GM08714 (cell line): Measurements from ENCODE around the gene SMAD1.

Source experiments
- H3K4me3 ChIP-seq: fragments of 200-500 bp; sonication (Bioruptor generic); 2 replicates; pipeline ENCODE4 v1.5.1; 2014; ENCODE audit warnings: mild to moderate bottlenecking, low read length, inconsistent platforms
- ZNF274 ChIP-seq: IDR thresholded peaks from 2 replicates; pipeline ENCODE4 v1.6.1; 2012; ENCODE audit warnings: mild to moderate bottlenecking, low read depth, low read length

The SMAD1 gene

DNA sequence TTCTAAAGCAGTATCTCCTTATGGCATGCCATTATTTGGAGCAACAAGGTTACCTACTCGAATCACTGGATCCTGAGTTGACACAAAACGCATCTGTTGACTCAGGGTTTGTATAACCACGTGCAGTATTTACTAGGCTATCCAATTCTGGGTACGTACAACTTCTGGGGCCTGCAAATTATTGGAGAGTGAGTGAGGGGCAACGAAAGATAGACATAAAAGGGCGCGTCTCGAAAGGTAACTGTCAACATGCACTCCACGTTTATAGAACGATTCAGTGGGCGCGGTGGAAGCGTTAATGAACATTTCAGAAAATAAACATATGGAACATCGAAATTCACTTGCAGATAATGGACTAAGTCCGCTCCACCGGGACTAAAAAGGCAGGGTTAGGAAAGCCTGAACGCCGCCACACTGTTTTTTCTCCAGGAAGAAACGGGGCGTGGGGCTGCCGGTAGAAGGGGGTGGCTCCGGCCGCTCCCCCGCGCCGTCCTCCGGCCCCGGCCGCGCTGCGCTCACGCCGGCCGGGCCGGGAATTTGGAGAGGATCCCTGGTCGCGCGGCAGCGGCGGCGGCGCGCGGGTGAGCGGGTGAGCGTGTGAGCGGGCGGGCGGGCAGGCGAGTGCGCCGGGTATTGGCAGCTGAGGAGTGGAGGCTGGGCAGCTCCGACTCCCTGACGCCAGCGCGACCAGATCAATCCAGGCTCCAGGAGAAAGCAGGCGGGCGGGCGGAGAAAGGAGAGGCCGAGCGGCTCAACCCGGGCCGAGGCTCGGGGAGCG, at the start of gene SMAD1:
Gene SMAD1, plus strand, starts transcription at position 690 of the 778 bp plus-strand sequence. CDS start 32,761 bp downstream, outside the sequence.
- no peak for TF ChIP-seq ZNF274
- peak within 1 kb of the TSS; percentile 97 for H3K4me3 ChIP-seq

- no peak for TF ChIP-seq ZNF274
- no peak overlapping the region for H3K4me3 ChIP-seq
Measured at GRCh38 chr4:145433684-145434083, 48.0 kb upstream of the SMAD1 start.

- no peak for TF ChIP-seq ZNF274
- no peak overlapping the region for H3K4me3 ChIP-seq
Measured at GRCh38 chr4:145435646-145436045, 46.0 kb upstream of the SMAD1 start.

DNA sequence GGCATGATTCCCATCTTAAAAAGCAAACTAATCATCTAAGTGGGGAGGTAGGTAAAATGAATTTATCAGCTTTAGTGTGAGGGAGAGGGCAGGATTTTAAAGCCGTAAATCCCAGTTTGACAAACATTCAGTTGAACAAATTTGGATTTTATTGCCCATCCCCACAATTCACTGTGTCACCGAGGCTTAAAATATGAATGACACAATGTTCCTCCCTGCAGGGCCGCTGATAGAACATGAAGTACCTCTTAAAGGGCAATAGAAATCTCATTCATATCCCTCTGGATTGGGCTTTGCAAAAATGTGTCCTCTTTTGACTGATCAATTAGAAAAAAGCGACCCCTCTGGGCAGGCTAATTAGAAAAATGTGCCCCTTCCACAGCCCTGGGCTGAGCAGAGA, 45.5 kb upstream of the SMAD1 start:
- no peak overlapping the region for H3K4me3 ChIP-seq

DNA sequence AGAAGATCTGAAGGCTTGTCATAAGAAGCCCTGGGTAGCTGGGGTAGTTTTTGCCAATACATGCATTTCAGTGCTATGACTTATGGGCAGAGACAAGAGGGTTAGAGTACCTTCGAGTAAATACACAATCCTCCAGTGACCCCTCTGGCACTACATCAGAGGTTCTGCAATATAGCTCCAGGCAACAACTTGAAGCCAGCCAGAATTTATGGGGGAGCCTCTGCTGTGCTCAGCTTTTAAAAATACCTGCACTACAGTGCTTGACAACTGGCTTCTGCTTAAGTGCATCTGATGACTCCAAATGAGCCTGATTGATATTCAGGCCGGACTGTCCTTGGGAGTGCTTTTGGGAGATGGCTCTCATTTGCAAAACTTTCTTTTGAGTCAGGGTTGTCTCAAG, 44.9 kb upstream of the SMAD1 start:
- no peak overlapping the region for H3K4me3 ChIP-seq
- no peak for TF ChIP-seq ZNF274

More for the DNA sequence above, 45.5 kb upstream of the SMAD1 start:
- no peak for TF ChIP-seq ZNF274

- TF ChIP-seq ZNF274 = no peak
- no peak overlapping the region for H3K4me3 ChIP-seq
Measured at GRCh38 chr4:145437466-145437865, 44.2 kb upstream of the SMAD1 start.

DNA sequence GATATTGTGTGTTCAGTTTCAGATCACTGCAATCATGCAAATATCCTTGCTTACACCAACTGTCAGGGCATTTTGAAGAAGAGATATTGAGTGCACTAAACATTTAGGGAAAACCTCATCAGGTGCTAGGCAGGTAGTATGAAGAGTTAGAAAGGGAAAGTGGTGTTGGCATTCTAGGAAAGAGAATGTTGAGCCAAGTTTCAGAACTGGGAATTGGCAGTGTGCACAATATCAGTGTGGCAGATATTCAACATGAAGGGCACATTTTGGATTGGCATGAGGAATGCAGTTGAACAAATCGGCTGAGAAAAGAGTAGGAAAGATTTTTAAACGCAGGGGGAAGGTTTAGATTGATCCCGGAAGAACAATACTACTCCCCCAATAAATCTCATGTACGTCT, 43.4 kb upstream of the SMAD1 start:
- TF ChIP-seq ZNF274 = no peak
- no peak overlapping the region for H3K4me3 ChIP-seq

GRCh38 chr4:145440292-145441007, 41.2 kb upstream of the SMAD1 start:
- TF ChIP-seq ZNF274 = no peak

GRCh38 chr4:145446184-145446583, 35.5 kb upstream of the SMAD1 start:
- no peak for TF ChIP-seq ZNF274
- no peak overlapping the region for H3K4me3 ChIP-seq

More at GRCh38 chr4:145440292-145441007, 41.2 kb upstream of the SMAD1 start:
- H3K4me3 ChIP-seq = no peak overlapping the region

GRCh38 chr4:145451895-145452294, 29.8 kb upstream of the SMAD1 start:
- no peak for TF ChIP-seq ZNF274
- no peak overlapping the region for H3K4me3 ChIP-seq

DNA sequence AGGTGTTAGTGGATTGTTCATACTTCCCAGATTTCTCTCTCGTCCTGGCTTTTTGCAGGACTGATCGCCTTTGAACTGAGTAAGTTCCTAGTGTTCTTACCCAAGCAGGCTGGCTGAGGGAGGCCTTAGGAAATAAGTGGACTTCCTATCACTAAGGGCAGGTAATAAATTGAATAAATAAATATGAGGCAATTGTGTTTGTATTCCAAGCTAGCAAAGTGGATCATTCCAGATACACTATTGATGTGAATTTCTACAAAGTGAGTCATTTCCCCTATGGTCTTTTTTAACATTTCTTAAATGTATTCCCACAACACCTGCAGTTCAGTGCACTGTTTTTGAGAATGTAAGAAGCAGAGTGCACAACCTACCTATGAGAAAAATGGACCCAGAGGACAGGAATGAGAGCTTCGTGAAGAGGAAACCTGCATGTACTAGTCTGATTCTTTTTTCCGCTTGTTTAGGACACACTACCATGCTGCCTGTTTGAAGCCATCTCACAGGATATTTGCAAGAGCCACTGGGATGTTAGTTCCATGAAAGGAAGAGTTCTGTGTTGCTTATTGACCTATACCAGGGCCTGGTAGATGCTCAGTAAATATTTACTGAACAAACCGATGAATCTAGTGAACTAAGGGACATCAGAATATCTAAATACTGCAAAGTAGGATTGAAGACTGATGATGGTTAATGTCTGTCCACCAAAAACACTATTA, 29.0 kb upstream of the SMAD1 start:
- no peak for TF ChIP-seq ZNF274

DNA sequence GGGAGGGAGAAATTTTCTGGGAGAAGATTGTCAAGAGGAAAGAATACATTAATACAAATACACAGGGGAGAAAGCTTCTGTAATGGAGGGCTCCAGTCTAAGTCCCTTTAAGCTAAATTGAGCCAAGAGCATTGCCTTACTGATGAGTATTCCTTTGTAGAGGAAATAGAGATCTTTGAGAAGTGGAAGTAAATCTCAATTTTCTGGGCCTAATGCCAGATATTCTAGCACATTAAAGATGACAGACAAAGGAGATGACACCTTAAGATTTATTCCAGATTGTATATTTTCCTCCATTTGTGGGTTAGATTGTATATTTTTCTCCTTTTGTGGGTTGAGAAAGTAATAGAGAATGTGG, 28.5 kb upstream of the SMAD1 start:
- TF ChIP-seq ZNF274 = no peak
- H3K4me3 ChIP-seq = no peak overlapping the region

More for the DNA sequence above, 29.0 kb upstream of the SMAD1 start:
- H3K4me3 ChIP-seq = no peak overlapping the region

GRCh38 chr4:145473203-145473602, 8.4 kb upstream of the SMAD1 start:
- no peak for TF ChIP-seq ZNF274
- no peak overlapping the region for H3K4me3 ChIP-seq

- no peak overlapping the region for H3K4me3 ChIP-seq
- no peak for TF ChIP-seq ZNF274
Measured at GRCh38 chr4:145480257-145480656, 1.4 kb upstream of the SMAD1 start.

- H3K4me3 ChIP-seq = peak overlapping the region; percentile 97
- no peak for TF ChIP-seq ZNF274
Measured at GRCh38 chr4:145481942-145482208, 222 bp downstream of the SMAD1 start.
